GM21717 (cell line): Measurements from ENCODE around the gene DNAJC11.
"Not testable (repeated sequence)": the region's sequence is repeated elsewhere in the genome, so short reads cannot be mapped to it uniquely, and the experiment has no call there.

ENCODE experiments used
- ATAC-seq: cut with Tn5 transposase; IDR thresholded peaks from one replicate; pipeline ENCODE4 v1.9.1; 2021; ENCODE audit warnings: mild to moderate bottlenecking, moderate library complexity; ENCODE audit not compliant: unreplicated experiment

Gene DNAJC11

DNA sequence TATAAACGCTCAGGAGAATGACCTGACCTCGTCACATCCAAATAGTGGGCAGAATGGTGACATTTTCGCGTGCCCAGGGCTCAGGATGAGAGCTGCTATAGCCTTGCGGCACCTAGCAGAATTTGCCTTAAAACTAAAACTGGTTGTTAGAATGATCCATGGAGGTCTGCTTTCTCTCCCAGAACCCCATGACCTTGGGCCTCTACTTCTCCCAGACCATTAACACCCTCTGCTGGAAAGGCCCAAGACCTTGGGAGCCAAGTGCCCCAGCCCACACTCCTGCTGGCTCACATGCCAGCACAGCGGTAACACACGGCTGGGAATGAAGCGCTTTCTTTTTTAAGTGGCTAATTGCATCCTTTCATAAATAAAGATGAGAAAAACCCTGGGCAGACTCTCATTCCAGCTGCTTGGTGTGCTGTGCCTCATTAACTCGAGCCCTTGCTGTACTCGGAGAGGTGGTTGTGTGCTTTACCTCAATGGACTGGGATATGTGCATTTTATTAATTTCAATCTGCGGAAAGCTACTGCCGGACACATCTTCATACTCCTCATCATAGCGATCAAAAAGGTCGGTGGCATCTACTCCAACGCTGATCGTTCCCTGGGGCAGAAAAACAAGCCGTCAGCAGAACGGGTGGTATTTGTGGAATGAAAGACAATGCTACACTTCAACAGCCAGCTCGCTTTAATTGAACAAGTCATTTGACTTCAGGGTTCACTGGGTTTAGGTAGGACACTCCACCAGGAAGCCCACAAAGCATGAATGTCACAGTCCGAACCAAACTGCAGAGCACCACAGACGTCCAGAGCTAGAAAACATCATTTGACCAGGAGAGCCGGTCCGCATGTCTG, 48.0 kb downstream of the DNAJC11 start:
- no peak for ATAC-seq

DNA sequence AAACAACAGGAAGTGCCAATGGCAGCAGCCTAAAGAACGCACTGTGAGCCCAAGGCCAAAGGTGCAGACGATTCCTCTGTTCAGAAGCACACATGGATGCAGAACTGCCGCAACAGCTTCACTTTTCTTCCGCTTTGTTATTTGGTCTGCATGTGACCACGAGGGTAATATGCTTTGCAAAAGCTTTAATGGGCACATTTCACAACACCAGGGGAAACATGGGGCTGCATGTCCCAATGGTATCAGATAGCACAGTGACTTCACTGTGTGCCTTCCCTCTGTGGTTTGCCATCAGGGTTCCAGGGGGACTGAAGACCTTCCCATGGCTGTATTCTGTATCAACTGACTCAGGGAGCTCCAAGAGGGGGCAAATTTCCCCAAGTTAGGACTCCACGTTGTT, 48.6 kb downstream of the DNAJC11 start:
- no peak for ATAC-seq

DNA sequence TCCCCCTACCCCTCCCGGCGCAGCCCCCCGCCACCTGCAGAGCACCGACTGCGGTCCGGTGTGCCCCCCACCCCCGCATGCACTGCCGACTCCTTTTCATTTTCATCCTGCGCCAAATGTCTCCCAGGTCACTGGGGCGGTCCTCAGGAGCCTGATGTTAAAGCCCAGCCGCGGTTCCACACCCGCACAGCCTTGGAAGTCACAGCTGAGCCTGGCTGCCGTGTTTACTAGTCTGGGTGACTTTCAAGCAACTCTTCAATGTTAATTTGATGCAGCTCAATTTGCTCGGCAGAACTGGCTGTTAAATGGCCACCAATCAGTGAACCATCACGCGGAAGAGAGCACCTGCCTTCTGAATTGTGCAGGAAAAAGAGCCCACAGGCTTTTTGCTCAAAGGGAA, 49.7 kb downstream of the DNAJC11 start:
- no peak for ATAC-seq

DNA sequence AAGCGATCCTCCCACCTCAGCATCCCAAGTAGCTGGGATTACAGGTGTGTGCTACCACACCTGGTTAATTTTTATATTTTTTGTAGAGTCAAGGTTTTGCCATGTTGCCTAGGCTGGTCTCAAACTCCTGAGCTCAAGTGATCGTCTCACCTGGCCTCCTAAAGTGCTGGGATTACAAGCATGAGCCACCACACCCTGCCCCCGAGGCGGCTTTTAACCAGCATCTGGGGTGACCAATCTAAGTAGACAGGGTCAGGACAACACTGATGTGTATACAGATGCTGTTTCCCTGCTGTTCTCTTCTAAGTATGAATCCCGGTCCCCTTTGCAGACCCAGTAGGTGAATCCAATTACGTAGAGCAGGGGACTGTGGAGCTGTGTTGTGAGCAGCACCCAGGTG, 53.1 kb downstream of the DNAJC11 start:
- no peak for ATAC-seq

DNA sequence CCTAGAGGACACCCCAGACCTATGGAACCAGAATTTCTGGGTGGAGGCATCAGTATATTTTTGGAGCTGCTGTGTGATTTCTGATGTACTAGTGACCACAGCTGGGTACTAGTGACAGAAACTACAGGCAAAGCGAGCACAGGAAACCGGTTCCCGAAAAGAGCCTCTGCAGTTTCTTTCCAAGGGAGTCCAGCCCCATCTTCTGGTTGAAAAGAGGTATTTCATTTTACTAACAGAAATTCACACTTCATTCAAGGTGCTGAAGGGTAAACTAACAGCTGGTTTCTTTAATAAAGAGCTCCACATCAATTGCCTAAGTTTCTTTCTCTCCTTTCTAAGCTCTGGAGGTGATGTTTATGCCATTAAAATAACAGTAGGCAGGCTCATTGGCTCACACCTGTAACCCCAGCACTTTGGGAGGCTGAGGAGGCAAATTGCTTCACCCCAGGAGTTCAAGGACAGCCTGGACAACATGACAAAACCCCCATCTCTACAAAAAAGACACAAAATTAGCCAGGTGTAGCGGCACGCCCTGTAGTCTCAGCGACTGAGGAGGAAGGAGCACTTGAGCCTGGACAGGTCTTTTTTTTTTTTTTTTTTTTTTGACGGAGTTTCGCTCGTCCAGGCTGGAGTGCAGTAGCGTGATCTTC, 55.0 kb downstream of the DNAJC11 start:
- no peak for ATAC-seq

DNA sequence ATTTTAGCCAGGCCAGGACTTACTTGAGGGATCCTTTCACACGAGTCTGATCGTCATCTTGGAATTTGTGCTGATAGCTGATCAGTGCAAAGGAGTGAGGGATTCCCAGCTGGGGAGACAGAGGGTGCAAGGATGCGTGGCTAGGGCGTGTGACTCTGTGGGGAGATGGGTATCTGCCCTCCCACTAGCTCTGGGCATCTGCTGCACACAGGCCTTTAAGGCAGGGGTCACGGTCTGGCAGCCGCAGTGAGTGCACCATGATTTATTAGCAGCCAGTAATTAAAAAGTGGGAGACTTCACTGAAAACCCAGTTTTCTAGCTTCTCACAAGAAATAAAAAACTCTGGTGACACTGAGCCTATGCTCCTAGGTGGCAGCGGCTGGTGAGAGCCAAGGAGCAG, 56.6 kb downstream of the DNAJC11 start:
- ATAC-seq, result no peak

DNA sequence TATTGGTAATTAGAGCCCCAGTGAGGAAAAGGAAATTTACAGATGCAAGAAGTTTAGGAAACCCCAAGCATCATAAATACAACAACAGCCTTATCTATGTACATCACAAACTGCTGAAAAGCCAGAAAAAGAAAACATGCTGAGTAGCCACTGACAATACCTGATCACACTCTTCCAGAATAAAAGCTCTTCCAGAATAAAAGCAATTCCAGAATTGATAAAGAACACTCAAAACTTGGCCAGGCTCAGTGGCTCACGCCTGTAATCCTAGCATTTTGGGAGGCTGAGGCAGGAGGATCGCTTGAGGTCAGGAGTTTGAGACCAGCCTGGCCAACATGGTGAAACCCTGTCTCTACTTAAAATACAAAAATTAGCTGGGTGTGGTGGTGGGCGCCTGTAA, 60.7 kb downstream of the DNAJC11 start:
- not testable (repeated sequence) for ATAC-seq

DNA sequence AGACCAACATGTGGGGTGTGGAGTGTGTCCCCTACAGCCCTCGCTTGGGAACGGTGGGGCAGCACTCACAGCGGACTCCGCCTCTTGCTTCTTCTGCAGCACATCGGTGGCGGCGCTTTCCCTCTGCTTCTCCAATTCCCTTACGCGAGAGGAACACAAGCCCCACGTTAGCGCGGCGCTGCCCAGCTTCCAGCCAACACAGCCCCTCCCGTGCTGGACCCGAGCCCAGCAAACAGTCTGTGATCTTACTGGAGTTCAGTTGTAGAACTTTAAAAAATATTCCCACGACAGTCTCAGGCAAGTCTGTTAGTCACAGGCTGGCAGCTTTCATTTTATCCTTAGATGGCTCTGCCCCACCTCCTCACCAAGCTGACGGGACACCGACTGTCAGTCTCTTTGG, 63.4 kb downstream of the DNAJC11 start:
- ATAC-seq, result no peak

DNA sequence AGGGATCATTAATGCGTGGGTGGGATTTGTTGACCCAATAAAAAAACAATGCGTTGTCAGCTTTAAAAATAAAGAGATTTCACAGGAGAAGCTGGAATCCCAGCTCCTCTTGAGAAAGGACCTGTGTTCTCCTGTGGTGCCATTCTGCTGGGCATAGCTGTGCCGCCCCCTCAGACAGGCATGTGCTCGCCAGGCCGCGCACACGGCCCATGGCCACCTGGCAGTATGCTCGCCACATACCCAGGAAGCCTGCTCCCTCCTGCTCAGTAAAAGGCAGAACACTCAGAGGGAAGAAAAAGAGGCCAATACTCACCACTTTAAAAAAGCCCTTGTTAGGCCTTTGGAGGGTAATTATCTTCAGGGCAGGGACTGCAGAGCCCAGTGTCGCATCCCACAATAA, 63.8 kb downstream of the DNAJC11 start:
- no peak for ATAC-seq

DNA sequence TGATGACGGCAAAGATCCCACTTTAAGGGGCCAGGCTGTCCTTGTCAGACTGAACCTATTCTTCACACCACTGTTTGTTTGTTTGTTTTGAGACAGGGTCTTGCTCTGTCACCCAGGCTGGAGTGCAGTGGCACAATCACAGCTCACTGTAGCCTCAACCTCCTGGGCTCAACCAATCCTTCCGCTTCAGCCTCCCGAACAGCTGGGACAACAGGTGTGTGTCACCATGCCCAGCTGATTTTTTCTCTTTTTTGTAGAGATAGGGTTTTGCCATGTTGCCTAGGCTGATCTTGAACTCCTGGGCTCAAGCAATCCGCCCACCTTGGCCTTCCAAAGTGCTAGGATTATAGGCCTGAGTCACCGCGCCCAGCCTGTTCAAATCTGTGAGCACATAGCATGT, 64.8 kb downstream of the DNAJC11 start:
- ATAC-seq, result not testable (repeated sequence)

DNA sequence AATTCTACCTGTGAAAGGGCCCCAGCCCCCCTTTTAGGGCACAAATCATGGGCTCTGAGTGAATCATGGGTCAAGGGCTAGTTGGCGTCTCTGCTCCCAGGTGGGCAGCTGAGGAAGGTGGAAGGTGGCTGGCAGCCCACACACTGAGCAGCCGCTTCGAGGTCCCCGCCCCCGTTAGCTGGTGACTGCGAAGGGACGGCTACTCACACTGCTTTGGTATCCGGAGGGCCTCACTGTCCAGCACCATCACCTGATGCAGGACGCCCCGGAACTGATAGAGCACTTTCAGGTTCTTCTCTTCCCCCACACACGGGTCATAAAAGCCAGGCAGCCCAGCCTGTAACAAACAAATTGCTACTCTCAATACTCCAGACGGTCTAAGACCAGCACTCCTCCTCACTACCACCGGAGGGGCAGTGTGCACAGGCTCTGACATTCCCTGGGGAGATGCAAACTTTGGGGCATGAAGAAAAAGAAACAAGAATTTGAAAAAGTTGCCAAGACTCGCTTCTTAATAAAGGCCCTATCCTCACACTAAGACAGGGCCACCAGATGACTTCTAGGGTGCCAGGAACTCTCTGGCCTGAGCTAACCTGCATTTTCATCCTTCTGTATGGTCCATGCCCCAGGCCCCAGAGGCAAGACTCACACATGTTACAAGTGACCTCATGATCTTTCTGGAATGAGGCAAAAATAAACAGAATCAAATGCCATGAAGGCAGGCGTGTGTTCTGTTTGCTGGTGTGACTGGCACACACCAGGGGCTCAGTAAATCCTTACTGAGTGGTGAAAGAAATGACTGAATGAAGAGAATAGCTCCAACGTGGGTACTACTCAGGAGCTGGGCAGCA, 65.5 kb downstream of the DNAJC11 start:
- no peak for ATAC-seq

DNA sequence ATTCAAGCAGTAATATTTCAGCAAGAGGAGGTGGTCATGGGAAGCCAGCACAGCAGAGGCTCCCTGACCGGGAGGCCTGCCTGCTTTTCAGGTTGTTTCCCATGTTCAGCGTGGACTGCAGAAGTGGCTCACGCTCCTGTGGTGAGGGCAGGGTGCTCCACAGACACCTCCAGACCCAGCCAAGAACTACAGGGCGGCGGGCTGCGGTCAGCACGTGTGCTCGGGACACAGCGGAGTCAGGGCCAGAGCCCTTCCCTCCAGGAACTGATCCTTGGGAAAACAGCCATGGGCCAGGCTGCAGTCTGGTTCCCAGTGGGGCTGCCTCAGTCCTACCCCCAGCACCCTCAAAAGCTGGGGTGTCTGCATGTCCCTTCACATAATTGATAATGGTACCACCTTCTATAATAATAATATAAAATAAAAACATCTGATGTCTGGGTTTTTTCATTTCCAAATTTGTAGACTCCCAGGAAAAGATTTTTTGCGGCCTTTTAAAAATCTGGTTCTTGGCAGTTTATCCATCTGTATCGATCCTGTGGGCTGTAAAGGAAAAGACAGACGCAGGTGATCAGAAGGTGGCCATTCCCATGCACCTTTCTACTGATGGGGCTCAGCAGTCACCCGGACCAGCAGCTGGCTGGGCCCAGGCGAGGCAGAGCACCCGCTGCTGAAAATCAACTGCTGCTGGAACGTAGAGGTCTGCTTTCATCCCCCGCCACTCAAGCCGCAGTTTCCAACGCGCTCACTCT, 66.3 kb downstream of the DNAJC11 start:
- ATAC-seq, result no peak

DNA sequence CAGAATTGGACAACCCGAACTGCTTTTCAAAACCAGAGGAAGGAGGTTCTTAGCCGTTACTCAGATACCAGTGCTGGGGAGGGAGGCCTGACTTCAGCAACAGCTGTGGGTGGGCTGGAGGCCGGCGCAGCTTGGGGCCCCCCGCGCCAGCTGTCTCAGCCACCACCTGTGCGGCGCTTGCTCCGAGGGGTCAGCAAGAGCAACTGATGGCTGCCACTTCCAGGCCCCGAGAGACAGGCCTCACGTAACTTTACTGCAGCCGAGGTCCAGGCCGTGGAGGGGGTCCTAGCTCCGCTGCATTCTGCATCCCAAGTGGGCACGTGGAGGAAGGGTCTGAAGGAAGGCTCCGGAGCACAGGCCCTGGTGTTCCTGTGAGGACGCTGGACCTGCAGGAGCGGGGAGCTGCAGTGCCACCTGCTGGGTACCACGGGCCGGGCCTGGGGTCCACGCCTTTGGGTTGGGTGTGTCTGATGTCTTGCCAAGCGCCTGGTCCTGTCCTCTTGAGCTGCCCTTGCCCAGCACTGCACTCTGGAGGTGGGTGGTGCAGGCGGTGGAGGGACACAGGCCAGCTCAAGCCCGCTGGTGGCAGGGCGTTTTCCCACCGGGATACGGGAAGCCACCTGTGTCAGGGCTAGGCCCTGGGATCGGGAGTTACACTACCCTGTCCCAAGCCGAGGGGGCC, 67.1 kb downstream of the DNAJC11 start:
- ATAC-seq, result no peak

DNA sequence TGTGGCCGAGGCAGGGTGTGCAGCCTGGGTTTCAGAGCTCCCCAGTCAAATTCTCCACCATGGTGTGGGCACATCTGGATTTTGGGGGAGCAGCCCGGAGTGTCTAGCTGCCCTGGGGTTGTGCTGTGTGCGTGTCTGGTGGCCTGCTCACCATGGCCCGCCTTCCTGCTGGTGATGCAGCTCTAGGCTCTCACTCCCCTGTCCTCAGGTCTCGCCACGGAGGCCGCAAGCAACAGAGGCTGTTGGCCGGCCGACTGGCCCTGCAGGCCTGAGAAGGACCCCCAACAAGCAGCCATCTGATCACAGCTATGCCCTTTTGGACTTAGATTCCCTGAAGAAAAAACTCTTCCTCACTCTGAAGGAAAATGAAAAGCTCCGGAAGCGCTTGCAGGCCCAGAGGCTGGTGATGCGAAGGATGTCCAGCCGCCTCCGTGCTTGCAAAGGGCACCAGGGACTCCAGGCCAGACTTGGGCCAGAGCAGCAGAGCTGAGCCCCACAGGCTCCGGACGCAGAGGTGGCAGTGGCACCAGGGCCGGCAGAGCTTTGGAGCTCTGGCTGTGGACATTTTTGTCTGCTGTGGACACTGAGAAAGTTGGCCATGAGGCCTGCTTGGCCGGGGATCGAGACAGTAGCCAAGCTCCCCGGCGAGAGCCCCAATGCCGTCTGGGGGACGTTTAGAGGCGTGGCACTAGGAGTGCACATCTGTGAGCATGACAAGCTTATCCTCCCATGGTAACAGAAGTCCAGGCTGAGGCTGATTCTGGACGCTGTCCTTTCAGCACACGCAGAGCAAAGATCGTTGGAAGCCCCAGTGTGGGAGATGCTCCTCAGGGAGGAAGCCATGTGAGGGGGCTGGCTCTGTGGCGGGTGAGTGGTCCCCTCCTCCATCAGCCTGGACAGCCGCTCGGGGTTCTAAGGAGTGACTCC, 68.8 kb downstream of the DNAJC11 start:
- ATAC-seq, result no peak

DNA sequence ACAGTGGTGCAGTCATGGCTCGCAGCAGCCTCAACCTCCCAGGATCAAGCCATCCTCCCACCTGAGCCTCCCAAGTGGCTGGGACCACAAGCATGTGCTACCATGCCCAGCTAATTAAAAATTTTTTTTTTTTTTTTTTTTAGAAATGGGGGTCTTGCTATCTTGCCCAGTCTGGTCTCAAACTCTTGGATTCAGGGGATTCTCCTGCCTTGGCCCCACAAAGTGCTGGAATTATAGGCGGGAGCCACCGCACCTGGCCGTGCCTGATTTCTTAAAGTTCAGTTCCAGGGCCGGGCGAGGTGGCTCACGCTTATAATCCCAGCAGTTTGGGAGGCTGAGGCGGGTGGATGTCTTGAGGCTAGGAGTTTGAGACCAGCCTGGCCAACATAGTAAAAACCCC, 70.6 kb downstream of the DNAJC11 start:
- no peak for ATAC-seq

DNA sequence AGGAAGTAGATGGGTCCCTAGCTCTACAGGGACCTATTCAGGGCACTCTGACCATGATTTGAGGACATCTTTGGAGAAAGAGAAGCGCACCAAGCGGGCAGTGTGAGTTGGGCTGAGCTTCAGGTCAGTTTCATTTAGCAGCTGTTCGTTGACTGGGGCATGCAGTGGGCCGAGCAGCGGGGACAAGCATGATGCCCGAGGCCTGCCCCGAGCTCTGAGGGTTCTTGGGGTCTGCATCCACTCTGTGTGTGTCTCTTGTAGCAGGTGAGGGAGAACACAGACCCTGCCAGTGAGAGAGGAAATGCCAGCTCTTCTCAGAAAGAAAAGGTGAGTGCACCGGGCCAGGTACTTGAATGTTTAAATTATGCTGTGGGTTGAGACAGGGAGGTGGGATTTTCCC, 71.6 kb downstream of the DNAJC11 start:
- no peak for ATAC-seq

DNA sequence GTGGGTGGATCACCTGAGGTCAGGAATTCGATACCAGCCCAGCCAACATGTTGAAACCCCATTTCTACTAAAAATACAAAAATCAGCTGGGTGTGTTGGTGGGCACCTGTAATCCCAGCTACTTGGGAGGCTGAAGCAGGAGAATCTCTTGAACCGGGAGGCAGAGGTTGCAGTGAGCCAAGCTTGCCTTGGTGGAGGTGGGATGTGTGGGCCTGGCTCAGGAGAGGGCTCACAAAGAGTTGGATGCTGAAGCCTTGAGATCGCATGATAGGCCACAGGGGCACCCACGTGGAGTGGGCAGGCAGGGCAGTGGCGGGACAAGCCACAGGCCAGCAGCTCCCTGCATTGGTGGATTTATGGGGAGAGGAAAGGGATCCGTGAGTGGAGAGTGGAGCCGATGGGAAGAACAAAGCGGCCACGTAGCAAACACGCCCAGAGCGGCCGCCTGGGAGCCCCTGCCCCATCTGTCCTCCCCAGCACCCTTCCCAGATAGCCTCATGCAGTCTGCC, 72.6 kb downstream of the DNAJC11 start:
- ATAC-seq, result no peak

DNA sequence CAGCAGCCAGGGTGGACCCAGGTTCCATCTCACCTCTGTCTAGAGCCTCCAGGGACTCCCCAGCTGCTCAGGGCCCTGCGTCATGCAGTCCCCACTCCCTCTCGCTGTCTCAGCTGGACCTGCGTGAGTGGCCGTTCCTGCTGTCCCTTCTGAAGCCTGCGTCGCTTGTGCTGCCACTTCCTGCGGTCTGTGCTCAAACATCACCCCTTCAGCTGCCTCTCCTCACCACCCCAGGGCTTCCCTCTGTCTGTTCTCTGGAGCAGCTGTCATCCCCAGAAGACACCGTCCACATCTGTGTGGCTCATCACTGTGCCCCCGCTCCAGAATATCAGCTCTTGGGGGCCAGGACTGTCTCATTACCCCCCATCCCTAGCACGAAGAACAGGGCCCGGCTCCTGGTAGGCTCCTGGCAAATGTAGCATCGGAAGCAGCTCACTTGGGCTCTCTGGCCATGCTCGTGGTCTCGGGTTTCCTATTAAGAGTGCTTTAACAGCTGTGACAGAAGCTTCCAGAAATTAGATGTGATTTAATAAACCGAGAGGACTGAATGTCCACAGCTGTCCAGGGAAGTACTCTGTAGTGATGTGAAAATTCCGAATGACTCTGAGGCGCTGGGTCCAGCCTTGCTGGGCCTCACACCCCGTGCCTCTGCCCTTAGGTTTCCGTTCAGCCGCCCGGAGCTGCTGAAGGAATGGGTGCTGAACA, 73.6 kb downstream of the DNAJC11 start:
- ATAC-seq, result no peak
